ENCODE results near the gene RNF187.

DNA sequence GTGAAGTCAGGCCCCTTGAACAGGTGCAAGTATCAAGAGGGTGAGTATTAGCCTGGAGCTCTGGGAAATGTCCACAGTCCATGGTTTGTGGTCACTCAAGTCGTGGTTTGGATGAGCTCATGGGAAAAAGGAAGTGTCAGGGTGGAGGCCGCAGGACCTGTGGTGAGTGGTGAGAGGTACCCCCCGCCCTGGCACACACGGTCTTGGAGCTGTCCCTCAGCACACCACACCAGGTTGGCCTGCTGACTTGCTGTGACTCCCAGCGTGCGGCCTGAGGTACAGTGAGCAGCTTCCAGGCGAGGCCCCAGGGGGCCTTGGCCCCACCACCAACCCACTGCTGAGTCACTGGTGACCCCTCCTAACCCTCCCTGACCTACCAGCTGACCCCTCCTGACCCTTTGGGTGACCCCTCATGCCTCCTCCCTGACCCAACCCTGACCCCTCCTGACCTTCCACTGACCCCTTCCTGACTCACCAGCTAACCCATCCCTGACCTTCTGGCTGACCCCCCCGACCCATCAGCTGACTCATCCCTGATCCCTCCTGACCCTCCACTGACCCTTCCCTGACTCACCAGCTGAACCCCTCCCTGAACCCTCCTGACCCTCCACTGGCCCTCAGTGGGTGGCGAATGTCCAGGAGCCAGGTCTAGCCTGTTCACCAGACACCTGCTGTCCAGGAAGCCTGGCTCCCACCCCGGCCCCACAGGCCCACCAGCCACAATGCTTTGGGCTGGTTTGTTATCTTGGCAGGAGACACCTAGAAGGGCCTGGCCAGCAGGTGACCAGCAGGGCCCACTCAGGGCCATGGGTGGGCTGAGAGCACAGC lies 34.8 kb upstream of the RNF187 start:
- TF ChIP-seq, protein P1, sequence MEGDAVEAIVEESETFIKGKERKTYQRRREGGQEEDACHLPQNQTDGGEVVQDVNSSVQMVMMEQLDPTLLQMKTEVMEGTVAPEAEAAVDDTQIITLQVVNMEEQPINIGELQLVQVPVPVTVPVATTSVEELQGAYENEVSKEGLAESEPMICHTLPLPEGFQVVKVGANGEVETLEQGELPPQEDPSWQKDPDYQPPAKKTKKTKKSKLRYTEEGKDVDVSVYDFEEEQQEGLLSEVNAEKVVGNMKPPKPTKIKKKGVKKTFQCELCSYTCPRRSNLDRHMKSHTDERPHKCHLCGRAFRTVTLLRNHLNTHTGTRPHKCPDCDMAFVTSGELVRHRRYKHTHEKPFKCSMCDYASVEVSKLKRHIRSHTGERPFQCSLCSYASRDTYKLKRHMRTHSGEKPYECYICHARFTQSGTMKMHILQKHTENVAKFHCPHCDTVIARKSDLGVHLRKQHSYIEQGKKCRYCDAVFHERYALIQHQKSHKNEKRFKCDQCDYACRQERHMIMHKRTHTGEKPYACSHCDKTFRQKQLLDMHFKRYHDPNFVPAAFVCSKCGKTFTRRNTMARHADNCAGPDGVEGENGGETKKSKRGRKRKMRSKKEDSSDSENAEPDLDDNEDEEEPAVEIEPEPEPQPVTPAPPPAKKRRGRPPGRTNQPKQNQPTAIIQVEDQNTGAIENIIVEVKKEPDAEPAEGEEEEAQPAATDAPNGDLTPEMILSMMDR (conservative IDR thresholded peaks at IDR 0.05; ENCODE audit: low read depth, low read length): no peak
- TF ChIP-seq EZH2phosphoT487 (IDR thresholded peaks at IDR 0.05; ENCODE audit: borderline replicate concordance, low read length): no peak
- TF ChIP-seq EZH2 (IDR thresholded peaks at IDR 0.05; ENCODE audit: low read length, unreplicated experiment): no peak

Data from PC-3 (cell line).